ENCODE data around the gene ERC1. TPM values are rescaled to one million over a fixed set of nuclear protein-coding genes. Genes with fewer than 3 reads are reported as not detected.

The ERC1 gene
- total RNA-seq, 1 experiment from 2014 or later, result 39.4 TPM

GRCh38 chr12:1290716-1291115, 299.7 kb downstream of the ERC1 start:
- H3K27ac Mint-ChIP-seq (ENCODE audit: unreplicated experiment), result no peak overlapping the region
- CTCF ChIA-PET, result interaction anchor here (1.4 kb wide), 1 partner anchor 11 kb away, joined by 3 read pairs; no protein-coding TSS in a partner anchor
- no peaks in the 10 kb centered on the region for H3K9me3 Mint-ChIP-seq (ENCODE audit: low read depth, unreplicated experiment)
- DNase-seq, result no peak
- no TSS peak for BruUV-seq (replicated peaks)
- H3K36me3 Mint-ChIP-seq (ENCODE audit: insufficient read depth, unreplicated experiment), result no peaks in the 10 kb centered on the region
- no peaks in the 10 kb centered on the region for H3K4me1 Mint-ChIP-seq (ENCODE audit: low read depth, unreplicated experiment)
- no peak overlapping the region for H3K4me3 Mint-ChIP-seq (ENCODE audit: low read depth, unreplicated experiment)
- intact Hi-C loops (cut with micrococcal nuclease; ENCODE audit: unreplicated experiment), result no loop called here
- H3K27me3 Mint-ChIP-seq (ENCODE audit: unreplicated experiment), result no peaks in the 10 kb centered on the region
- TF ChIP-seq CTCF (IDR thresholded peaks at IDR 0.05; ENCODE audit: unreplicated experiment), result no peak

GRCh38 chr12:1291601-1292332, 300.7 kb downstream of the ERC1 start:
- no TSS peak for BruUV-seq (replicated peaks)
- no peak overlapping the region for H3K27ac Mint-ChIP-seq (ENCODE audit: unreplicated experiment)
- CTCF ChIA-PET, result interaction anchor here (1.1 to 1.4 kb wide), 2 partner anchors 10 to 174 kb away, joined by 3 read pairs; no protein-coding TSS in a partner anchor
- no peaks in the 10 kb centered on the region for H3K4me1 Mint-ChIP-seq (ENCODE audit: low read depth, unreplicated experiment)
- no peaks in the 10 kb centered on the region for H3K36me3 Mint-ChIP-seq (ENCODE audit: insufficient read depth, unreplicated experiment)
- no peaks in the 10 kb centered on the region for H3K27me3 Mint-ChIP-seq (ENCODE audit: unreplicated experiment)
- H3K4me3 Mint-ChIP-seq (ENCODE audit: low read depth, unreplicated experiment), result no peak overlapping the region
- no peak for TF ChIP-seq CTCF (IDR thresholded peaks at IDR 0.05; ENCODE audit: unreplicated experiment)
- H3K9me3 Mint-ChIP-seq (ENCODE audit: low read depth, unreplicated experiment), result no peaks in the 10 kb centered on the region
- intact Hi-C loops (cut with micrococcal nuclease; ENCODE audit: unreplicated experiment), result no loop called here
- no peak for DNase-seq

GRCh38 chr12:1293901-1294300, 302.9 kb downstream of the ERC1 start:
- DNase-seq, result no peak
- Mint-ChIP-seq H3K9me3 (ENCODE audit: low read depth, unreplicated experiment) (peaks cover 2% of the 10 kb centered on the region), H3K4me3 (ENCODE audit: low read depth, unreplicated experiment) (no peak overlapping the region), H3K36me3 (ENCODE audit: insufficient read depth, unreplicated experiment) (no peaks in the 10 kb centered on the region), H3K4me1 (ENCODE audit: low read depth, unreplicated experiment) (no peaks in the 10 kb centered on the region), H3K27me3 (ENCODE audit: unreplicated experiment) (no peaks in the 10 kb centered on the region), H3K27ac (ENCODE audit: unreplicated experiment) (no peak overlapping the region)
- BruUV-seq (replicated peaks), result no TSS peak
- intact Hi-C loops (cut with micrococcal nuclease; ENCODE audit: unreplicated experiment), result no loop called here
- TF ChIP-seq CTCF (IDR thresholded peaks at IDR 0.05; ENCODE audit: unreplicated experiment), result no peak
- CTCF ChIA-PET, result no interaction called here

- intact Hi-C loops (cut with micrococcal nuclease; ENCODE audit: unreplicated experiment), result no loop called here
- no peak for DNase-seq
- H3K4me1 Mint-ChIP-seq (ENCODE audit: low read depth, unreplicated experiment), result no peaks in the 10 kb centered on the region
- no peak for TF ChIP-seq CTCF (IDR thresholded peaks at IDR 0.05; ENCODE audit: unreplicated experiment)
- H3K27ac Mint-ChIP-seq (ENCODE audit: unreplicated experiment), result no peak overlapping the region
- H3K36me3 Mint-ChIP-seq (ENCODE audit: insufficient read depth, unreplicated experiment), result no peaks in the 10 kb centered on the region
- no peak overlapping the region for H3K4me3 Mint-ChIP-seq (ENCODE audit: low read depth, unreplicated experiment)
- H3K27me3 Mint-ChIP-seq (ENCODE audit: unreplicated experiment), result no peaks in the 10 kb centered on the region
- BruUV-seq (replicated peaks), result no TSS peak
- CTCF ChIA-PET, result interaction anchor here (0.6 to 0.7 kb wide), 4 partner anchors 10 to 1795 kb away, joined by 3 to 5 read pairs (median 3); no protein-coding TSS in a partner anchor
- H3K9me3 Mint-ChIP-seq (ENCODE audit: low read depth, unreplicated experiment), result peaks cover 8% of the 10 kb centered on the region
These were observed 306.2 kb downstream of the ERC1 start for GRCh38 chr12:1297206-1297605.
